Panc1 (cell line): ENCODE data around the gene PKD1. TPM values are rescaled to one million over a fixed set of nuclear protein-coding genes. Genes with fewer than 3 reads are reported as not detected.
"Not testable (repeated sequence)": the region's sequence is repeated elsewhere in the genome, so short reads cannot be mapped to it uniquely, and the experiment has no call there.

ENCODE experiments used
- ATAC-seq: fragments of 200-7000 bp; cut with Tn5 transposase; 2 replicates; pipeline ENCODE4 v1.9.1; 2020; ENCODE audit warnings: mild to moderate bottlenecking, moderate library complexity
- BruUV-seq: library from RNA; stranded (reverse); fragments of 400-500 nt; replicated peaks from 2 replicates; lab custom pipeline; 2021; lab: Mats Ljungman, UMichigan
- CTCF ChIA-PET: fragments of 300-600 bp; sonication (Branson Sonifier 250); formaldehyde crosslinking; loops from one replicate; lab custom pipeline; 2022; ENCODE audit warnings: antibody characterized with exemption; lab: Charles Lee
- POLR2A ChIA-PET: fragments of 300-600 bp; sonication (Branson Sonifier 250); formaldehyde crosslinking; loops from one replicate; lab custom pipeline; 2022; ENCODE audit warnings: antibody characterized with exemption; lab: Charles Lee
- DNase-seq: peaks from one replicate; pipeline ENCODE4 v3.0.0-alpha.2; 2010; ENCODE audit warnings: low read depth, low spot score
- H3K27ac ChIP-seq: 2 replicates; pipeline ENCODE4 v1.5.1; 2011; ENCODE audit warnings: mild to moderate bottlenecking, low read length, inconsistent platforms
- H3K27me3 ChIP-seq: fragments of 200-500 bp; sonication (Bioruptor generic); 2 replicates; pipeline ENCODE4 v1.6.0; 2014; ENCODE audit warnings: low read length, inconsistent platforms; ENCODE audit not compliant: control insufficient read depth, insufficient read depth
- H3K36me3 ChIP-seq: fragments of 200-500 bp; sonication (Bioruptor generic); 2 replicates; pipeline ENCODE4 v1.5.1; 2014; ENCODE audit warnings: inconsistent platforms, mild to moderate bottlenecking, low read length, moderate library complexity; ENCODE audit not compliant: control insufficient read depth, insufficient read depth
- H3K4me1 ChIP-seq: 2 replicates; pipeline ENCODE4 v1.5.1; 2011; ENCODE audit warnings: inconsistent platforms, mild to moderate bottlenecking, low read length, moderate library complexity; ENCODE audit not compliant: control insufficient read depth, insufficient read depth
- H3K4me3 ChIP-seq, 2 experiments: 2 replicates each; pipeline ENCODE4 v1.5.1; 2011 to 2012; ENCODE audit warnings: low read depth in 2 of 2, low read length in 2 of 2, mild to moderate bottlenecking in 2 of 2, inconsistent platforms in 1 of 2, moderate library complexity in 1 of 2
- H3K9me3 ChIP-seq: fragments of 200-500 bp; sonication (Bioruptor generic); 2 replicates; pipeline ENCODE4 v1.5.1; 2014; ENCODE audit warnings: low read depth, mild to moderate bottlenecking, inconsistent platforms, low read length, moderate library complexity; ENCODE audit not compliant: control insufficient read depth, insufficient read depth
- in situ Hi-C: cut with HindIII; loops from 2 replicates; pipeline ENCODE4 v1.10.0; 2016; ENCODE audit warnings: low sequenced_read_pairs, low pct_unique_long_range_greater_than_20kb
- intact Hi-C: fragments of 100-400 bp; cut with micrococcal nuclease; formaldehyde crosslinking; loops from one replicate; pipeline ENCODE4 v1.10.0; 2022; ENCODE audit not compliant: unreplicated experiment
- total RNA-seq: library from RNA; stranded (reverse); gene quantifications from one replicate; pipeline ENCODE4 v1.2.1, GENCODE V29; 2021; ENCODE audit not compliant: unreplicated experiment
- TF ChIP-seq, protein P1 (sequence below): fragments of 450-650 bp; IDR thresholded peaks from 2 replicates; pipeline ENCODE4 v1.5.1; 2017; ENCODE audit warnings: mild to moderate bottlenecking

The PKD1 gene
- total RNA-seq, 1 experiment from 2014 or later = 279 TPM

GRCh38 chr16:2121325-2121724, 14.4 kb downstream of the PKD1 start:
- intact Hi-C loops, H3K27me3 ChIP-seq, H3K27ac ChIP-seq, in situ Hi-C loops, H3K9me3 ChIP-seq, BruUV-seq, H3K36me3 ChIP-seq: not testable (repeated sequence)
- POLR2A ChIA-PET = interaction anchor here (0.6 to 0.7 kb wide), 3 partner anchors 14 to 76 kb away, joined by 3 to 7 read pairs (median 5); partner anchors contain the start of gene PKD1
- ATAC-seq (peak; percentile 43), DNase-seq (peak; percentile 56)
- Histone ChIP-seq H3K4me1 (peaks cover 37% of the 10 kb centered on the region), H3K4me3 (peak overlapping the region; percentile 17 to 50; a peak in 2 of 4 replicates)
- TF ChIP-seq, protein P1, sequence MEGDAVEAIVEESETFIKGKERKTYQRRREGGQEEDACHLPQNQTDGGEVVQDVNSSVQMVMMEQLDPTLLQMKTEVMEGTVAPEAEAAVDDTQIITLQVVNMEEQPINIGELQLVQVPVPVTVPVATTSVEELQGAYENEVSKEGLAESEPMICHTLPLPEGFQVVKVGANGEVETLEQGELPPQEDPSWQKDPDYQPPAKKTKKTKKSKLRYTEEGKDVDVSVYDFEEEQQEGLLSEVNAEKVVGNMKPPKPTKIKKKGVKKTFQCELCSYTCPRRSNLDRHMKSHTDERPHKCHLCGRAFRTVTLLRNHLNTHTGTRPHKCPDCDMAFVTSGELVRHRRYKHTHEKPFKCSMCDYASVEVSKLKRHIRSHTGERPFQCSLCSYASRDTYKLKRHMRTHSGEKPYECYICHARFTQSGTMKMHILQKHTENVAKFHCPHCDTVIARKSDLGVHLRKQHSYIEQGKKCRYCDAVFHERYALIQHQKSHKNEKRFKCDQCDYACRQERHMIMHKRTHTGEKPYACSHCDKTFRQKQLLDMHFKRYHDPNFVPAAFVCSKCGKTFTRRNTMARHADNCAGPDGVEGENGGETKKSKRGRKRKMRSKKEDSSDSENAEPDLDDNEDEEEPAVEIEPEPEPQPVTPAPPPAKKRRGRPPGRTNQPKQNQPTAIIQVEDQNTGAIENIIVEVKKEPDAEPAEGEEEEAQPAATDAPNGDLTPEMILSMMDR = peak; percentile 61
- CTCF ChIA-PET = interaction anchor here (0.5 to 1.7 kb wide), 4 partner anchors 19 to 117 kb away, joined by 3 to 14 read pairs (median 3); no protein-coding TSS in a partner anchor

- peaks cover 15% of the 10 kb centered on the region for H3K4me1 ChIP-seq
- intact Hi-C loops, H3K36me3 ChIP-seq, POLR2A ChIA-PET, H3K27me3 ChIP-seq, in situ Hi-C loops, CTCF ChIA-PET, DNase-seq, ATAC-seq, H3K4me3 ChIP-seq, BruUV-seq, H3K27ac ChIP-seq, H3K9me3 ChIP-seq: not testable (repeated sequence)
These were observed 17.6 kb downstream of the PKD1 start for GRCh38 chr16:2117960-2118722.

- POLR2A ChIA-PET, DNase-seq, H3K36me3 ChIP-seq, H3K9me3 ChIP-seq, H3K4me1 ChIP-seq, CTCF ChIA-PET, H3K27ac ChIP-seq, ATAC-seq, intact Hi-C loops, in situ Hi-C loops, H3K4me3 ChIP-seq, BruUV-seq, H3K27me3 ChIP-seq: not testable (repeated sequence)
These were observed 18.4 kb downstream of the PKD1 start for GRCh38 chr16:2117341-2117740.

DNA sequence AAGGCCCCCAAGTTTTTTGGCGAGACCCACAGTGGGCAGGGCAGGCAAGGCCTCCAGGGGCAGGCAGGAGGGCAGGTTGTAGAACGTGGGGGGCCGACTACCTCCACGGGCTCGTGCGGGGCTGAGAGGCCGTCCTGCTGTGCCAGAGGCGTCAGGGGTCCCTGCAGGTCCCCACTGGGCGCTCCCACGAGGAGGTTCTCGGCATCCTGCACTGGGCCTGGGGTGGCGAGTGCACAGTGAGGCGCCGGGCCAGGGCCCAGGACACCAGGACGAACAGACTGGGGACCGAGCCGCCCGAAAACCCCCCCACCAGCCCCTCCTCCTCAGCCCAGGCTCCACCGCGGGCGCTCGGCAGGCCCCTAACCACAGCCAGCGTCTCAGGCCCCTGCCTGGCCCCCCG, 19.3 kb downstream of the PKD1 start:
- BruUV-seq, H3K36me3 ChIP-seq, H3K27ac ChIP-seq, ATAC-seq, H3K4me1 ChIP-seq, H3K9me3 ChIP-seq, CTCF ChIA-PET, DNase-seq, H3K4me3 ChIP-seq, H3K27me3 ChIP-seq, in situ Hi-C loops, POLR2A ChIA-PET, intact Hi-C loops: not testable (repeated sequence)
